ENCODE results near the gene RUNX1.
"Not testable (repeated sequence)": the region's sequence is repeated elsewhere in the genome, so short reads cannot be mapped to it uniquely, and the experiment has no call there.

RUNX1 gene

DNA sequence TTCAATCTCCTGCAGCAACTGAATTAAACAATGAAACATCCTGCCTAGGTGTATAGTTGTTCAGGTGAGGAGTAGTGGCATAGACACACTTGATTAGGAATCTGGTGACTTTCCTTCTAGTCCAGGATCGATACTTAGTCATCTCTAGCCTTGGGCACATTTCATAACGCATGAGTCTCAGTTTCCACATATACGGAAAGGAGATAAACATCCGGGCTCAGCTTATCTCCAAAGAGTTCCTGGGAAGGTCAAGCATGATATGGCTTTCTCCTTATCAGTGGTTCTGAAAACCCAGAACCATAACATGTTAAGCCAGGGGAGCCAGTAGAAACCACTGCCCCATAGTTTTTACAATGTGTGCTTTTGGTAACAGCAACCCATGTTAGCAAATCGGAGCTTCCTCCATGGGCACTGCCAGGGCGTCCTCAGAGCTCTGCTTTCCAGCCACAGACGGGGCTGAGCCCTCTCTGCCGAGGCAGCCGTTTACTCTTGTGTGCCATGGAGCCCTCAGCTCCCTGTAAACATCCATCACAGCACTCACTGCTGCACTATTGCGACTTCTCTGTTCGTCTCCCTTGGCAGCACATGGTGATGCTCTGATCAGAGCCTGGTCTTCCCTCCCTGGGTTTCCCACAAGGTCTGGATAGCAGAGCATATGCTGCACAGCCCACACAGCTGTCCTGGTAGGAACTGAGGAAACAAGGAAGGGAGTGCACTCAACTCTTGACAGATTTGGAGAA, 34.6 kb downstream of the RUNX1 start:
- DNase-seq, result no peak

DNA sequence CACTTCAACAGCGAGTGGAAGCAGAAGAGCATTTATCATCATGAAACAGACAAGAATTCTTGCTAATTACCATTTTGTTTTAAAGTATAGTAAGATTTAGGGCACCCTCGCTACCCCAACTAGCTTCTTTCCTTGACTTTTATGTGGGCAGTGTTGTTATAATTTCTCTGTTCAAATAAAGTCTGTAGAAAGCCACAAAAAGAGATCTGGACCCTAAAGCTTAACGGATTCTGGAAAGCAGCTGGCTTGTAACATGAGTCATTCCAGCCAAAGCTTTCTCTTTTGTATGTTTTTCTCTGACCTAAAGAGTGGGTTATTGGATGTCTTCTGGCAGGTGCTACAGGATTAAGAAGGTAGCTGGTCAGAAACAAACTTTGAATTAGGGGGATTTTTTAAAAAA, 37.4 kb downstream of the RUNX1 start:
- DNase-seq, result peak; percentile 36

DNA sequence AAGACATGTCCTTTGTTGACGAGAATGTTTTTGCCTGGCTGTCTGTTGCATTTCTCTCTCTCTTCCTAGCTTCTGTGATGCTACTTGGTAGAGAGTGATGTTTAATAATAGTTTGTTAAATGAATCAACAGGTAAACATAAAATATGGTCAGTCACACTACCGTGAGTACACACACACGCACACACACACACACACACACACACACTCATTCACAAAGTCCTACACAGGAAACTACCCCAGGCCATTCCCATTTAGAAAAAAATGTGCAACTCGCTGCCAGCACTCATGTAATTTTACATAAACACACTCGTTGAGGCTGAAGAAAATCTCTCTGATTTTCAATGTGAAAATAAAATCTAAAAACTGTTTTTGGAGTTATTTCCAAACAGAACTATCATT, 38.7 kb downstream of the RUNX1 start:
- no peak for DNase-seq

DNA sequence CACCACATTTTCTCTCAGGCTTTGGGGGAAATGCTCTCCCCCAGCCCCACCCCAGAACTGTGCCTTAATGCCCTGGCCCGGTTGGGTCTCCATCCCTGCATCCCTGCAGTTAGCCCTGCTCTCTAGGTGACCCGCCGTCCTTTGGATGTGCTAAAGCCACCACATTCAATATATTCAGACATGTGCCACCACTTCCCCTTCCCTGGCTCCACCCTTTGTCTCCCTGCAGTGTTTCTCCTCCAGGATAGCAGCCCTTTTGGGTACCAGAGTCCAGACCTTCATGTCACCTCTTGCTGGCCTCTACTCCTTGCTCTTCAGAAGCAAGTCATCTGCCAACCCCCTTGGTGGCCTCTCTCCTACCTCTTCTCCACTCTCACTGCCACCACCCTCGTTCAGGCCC, 41.8 kb downstream of the RUNX1 start:
- DNase-seq, result no peak

DNA sequence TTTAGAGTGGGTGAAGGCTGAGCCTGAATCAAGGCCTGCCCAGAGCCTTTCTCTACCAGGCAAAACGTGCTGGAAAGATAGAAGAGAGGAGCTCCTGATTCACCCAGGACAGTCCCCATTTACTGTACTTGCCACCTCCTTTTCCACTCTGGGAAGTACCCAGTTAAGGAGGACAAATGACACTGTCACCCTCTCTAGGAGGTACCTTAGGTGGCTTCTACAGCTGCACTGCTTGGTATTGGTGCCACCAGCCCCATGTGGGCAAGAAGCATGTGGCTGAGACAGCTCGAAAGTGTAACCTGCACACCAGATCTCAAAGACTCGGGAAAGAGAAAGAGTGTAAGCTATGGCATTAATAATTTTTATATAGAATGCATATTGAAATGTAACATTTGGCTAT, 42.3 kb downstream of the RUNX1 start:
- no peak for DNase-seq

DNA sequence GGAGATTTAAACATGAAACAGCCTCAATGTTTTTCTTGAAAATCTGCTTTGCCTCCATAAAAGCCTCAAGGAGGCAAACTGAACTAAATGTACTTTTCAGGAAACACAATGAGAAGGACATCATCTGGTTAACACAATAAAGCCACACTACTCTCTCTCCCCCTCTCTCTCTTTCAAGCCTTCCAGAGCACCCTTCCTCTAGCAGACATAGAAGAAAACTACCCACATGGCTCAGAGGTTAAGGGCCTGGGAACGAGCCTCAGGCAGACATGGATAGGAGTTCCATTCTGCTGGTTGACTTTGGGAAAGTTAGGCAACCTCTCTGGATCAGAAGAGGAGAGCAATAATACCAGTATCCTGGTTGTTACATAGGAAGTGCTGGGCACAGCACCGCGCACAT, 42.9 kb downstream of the RUNX1 start:
- DNase-seq, result no peak

DNA sequence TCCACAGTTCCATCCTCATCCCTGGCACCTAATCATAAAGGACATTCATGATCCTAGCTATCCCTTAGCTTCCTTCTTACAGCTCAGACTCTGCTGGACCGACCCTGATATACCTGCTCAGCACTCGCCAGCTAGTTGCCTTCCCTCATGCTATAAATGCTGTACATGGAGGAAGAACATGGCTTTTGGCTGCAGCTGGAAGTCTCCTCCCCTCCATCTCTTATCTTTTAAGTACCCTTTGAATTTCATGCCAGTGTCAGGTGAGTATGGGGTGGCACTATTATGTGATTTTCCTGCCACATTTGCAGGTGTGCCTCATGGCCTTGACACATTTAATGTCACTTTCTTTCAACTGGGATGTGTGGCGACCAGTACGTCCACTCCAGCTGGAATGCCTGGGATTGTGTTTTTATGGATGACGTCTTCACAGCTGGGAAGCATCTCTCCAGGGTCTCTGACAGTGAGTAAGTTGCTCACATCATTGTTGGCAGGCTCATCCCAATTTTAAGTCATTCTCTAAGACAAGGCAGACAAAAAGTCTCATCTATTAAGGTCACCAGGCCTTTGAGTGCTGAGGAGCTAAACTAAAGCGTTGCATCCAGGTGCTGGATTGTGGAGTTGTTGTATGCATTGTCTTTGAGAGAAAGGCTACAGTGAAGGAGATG, 43.4 kb downstream of the RUNX1 start:
- DNase-seq, result no peak

DNA sequence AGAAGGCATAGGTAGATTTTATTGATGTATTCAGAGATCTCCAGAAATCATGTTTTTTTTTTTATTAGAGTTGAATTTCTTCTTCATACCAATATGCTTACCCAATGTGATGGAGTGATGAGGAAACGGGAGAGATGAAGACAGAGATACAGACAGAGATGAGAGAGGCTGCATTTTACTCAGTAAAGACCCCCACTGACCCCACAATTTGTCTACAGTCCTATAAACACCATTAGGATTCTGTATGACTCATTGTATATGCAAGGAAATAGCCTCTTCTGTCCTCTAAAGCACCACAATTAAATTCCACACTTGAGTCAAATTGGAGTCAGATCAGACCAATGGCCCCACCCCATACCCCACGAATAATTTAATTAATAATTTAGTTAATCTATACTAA, 44.0 kb downstream of the RUNX1 start:
- DNase-seq, result no peak

DNA sequence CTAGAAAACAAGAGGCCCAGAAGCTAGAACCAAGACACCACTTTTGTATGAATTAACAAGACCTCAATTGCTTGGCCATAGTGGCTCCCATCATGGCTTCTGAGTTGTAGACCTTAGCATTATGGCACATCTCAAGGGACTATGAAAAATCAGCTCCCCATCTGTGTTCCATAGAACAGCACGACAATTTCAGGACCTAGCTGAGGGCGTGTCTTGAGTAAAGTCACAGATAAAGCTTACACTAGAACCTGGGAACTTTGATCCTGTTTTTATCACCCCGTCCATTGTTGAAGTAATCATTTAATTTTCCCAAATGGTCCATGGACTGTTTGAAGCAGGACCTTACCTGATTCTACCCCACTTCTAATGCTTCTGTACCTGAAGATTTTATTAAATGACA, 44.8 kb downstream of the RUNX1 start:
- DNase-seq, result no peak

DNA sequence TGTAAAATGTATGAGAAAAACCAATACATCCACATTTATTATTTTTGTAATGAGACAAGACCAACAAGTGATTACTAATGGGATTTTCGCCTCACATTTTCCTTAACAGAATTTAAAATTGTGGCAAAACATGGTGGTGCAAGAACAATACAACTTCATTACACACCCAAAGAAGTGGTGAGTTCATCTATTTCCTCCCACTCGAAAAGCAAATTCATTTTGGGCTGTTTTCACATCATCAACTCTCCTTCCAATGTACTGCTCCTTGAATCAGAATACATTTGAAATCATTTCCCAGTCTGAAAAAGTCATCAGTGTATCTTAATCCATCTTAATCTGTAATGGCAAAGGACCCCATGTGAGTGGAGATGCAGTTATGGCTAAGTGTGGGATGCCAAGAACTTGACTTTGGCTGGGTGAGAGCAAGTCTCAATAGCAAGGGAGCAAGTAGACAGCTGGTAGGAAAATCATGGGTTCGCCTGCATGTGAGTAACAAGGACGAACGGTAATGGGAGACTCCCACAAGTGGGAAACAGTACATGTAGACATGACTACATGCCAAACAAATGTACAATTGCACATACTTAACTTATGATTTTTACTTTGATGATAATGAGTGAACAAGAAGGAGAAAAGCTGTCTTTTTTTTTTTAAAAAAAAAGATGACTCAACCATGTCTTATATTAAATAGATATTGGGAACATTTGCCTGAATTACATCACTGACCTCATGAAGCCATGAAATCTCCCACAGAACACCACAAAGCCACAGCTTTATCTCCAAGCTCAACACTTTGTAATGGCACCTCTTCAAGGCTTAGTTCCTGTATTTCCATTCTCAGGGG, 46.0 kb downstream of the RUNX1 start:
- DNase-seq, result no peak

DNA sequence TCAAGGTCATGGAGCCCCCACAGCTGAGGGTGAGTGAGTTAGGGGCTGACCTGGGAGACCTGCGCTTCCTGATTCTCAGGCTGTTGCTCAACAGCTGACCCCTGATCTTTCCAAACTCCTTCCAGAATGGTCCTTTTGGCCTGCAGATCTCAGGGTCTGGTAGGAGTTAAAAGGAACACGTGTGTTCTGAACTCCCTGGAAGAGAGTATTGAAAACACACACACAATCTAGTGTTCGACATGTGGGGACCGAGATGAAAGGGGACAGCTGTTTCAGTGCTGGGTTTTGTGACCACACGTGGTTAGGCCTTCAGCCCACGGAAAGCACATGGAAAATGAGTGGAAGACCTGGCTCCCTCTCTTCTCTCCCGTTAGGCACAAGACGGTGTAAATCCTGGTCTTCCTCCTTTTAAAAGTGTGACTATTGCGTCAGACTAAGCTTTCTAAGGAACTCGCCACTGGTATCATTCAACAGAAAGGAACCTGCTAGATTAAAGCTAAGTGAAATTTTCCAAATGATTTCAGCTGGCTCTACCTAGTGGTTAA, 49.6 kb downstream of the RUNX1 start:
- DNase-seq, result no peak

DNA sequence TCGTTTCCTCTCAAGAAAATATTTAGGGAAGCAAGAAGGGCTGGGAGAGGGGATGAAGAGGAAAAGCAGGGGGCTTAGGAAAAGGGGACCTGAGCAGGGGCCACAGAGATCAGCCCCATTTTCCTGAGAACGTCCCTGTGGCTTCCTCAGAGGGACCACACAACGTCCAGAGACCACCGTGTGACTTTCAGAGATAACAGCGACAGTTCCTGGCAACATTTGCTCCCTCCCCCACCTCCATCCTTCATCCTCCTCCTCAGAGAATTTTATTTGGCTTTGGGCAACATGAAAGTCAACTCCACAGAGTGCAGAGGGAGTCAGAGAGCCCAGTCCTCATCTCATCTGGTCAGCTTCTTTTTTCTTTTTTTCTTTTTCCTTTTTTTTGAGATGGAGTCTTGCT, 50.9 kb downstream of the RUNX1 start:
- no peak for DNase-seq

DNA sequence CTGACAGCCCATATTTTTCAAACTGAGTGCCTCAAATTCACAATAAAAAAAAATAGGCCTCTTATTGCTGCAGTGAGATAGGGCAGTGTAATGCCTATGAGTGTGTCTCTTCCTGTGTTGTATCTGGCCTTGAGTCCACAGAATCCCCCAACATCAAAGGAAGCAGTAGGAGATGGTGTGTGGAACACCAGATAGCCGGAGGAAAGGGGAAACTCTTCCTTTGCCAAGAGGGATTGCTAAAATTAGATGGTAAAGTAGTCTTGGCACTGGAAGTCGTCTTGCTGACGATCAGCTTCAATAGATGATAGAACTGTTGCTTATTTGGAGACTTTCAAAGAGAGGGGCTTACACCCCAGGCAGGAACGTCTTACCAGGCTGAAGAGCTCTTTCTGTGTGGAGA, 51.8 kb downstream of the RUNX1 start:
- DNase-seq, result no peak

DNA sequence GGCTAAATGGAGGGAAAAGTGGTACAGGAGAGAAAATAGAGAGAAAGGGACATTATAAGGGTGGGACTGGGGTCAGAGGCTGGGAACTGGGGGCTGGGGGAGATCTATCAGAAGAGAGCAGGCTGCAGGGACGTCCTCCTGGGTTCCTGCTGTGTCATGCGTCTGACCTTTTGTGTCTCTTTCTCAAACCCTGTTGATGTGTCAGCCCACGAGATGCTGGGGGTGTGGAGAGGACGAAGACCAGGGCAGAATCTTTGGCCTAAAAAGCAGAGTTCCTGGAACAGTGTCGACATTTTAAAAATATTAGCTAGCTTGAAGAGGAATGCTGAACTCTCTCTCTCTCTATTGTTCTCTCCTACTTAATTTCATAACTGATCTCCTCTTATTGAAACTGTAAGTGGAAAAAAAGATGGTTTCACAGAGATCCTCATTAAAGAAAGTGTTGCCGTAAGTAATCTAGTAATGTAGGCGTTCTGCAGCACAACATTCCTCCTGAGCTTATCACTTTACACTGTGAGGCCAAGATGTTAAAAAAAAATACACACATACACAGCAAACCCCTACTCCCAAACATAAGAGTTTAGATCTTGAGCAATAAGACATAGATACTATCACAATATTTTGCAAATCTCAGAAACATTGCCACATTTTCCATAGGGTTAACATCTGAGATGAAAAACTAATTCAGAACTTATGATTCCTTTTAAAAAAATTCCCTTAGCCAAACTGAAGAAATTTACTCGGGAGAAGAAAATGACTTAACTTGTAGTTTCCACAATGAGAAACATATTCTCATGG, 52.6 kb downstream of the RUNX1 start:
- no peak for DNase-seq

DNA sequence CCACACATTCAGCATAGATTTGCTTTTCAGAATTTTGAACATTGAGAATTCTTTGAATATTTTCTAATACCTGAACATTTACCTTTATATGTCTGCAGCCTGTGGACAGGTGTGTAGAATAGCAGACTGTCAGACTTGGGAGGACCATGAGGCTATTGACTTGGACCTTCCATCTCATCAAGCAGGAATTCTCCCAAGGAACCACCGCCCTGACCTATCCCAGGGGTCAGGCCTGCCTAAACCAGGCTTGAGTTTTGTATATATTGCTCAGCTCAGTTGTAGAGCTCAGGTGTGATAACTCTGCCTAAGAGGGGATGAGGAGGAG, 53.2 kb downstream of the RUNX1 start:
- DNase-seq, result no peak

DNA sequence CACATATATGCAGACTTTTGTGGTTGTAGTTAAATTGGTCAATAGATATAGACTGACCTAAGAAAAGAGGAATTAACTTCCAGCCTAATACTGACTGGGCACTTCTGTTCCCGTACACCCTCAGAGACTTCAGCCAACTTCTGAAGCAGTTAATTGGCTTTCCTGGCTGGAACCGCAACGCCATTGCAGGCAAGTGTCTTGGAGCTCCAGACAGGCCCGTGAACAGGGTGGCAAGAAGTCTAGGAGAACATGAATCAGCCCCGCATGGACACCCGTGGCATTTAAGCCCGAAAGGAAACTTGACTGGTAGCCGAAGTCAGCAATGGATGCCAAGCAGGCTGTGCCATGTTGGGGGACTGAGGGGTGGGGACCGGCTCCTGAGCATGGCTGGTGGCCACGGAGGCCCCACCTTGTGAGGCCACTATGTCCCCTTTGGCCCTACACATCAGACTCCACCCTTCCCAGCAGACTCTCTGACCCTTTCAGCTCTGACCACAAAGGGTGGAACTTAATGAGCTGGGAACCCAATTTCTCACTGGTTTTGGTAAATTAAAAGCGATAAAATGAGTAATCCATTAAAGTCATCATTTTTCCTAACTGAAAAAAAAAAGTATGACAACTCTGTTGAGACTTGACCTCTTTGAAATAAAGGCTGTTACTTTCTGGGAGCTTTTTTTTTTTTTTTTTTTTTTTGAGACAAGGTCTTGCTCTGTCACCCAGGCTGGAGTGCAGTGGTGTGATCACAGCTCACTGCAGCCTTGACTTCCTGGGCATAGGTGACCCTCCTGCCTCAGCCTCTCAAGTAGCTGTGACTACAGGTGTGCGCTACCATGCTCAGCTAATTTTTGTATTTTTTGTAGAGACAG, 54.1 kb downstream of the RUNX1 start:
- no peak for DNase-seq

DNA sequence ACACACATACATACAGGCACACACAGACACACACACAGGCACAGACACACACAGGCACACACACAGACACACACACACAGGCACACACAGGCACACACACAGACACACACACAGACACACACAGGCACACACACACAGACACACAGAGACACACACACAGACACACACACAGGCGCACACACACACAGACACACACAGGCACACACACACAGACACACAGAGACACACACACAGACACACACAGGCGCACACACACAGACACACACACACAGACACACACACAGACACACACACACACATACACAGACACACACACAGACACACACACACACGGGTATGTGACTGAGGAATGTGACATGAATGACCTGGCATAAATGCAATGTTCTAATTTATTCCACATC, 55.6 kb downstream of the RUNX1 start:
- not testable (repeated sequence) for DNase-seq

DNA sequence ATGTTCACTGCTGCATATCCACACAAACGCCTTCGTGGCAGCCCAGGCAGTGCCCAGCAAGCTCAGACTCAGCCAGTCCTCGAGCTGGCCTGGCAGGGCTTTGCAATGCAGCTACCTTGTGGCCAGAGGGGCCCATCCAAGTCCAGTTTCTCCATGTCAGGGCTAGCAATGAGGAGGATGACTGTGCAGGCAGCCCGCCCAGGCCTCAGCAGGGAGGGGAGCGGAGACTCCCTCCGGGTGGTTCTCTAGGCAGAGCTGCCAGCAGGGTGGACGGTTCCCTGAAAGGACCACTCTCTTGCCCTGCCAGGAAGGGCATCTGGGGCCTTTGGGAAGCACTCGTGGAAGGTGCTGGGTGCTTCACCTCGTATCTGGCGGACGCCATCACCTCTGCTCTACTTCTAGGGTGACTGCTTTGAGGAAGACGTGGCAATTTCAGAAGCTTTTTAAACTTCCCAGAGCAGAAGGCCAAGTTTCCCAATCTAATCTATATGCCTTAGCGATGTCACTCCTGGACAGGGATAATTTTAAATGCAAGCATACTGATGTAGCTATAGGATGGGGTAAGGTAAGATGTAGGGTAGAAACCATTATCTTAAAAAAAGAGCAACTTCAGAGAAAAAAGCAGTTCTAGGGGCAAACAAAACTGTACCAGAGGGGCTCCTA, 56.2 kb downstream of the RUNX1 start:
- no peak for DNase-seq

DNA sequence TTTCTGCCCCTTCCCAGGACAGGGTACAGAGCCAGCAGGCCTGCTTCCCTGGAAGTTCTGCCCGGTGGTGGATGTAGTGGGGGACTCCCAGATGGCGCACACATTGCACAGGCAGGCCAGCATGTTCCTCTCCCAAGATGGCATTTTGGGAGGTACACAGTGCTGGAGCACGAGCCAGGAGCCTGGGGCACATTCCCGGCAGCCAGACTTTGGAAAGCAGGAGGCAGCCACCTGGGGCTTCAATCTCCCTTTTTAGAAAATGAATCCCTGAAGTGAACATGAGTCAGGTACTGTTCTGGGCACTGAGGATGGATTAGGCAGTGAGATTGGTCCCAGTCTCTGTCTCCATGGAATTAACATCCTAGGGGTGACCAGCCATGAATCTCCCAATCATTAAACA, 56.9 kb downstream of the RUNX1 start:
- no peak for DNase-seq

DNA sequence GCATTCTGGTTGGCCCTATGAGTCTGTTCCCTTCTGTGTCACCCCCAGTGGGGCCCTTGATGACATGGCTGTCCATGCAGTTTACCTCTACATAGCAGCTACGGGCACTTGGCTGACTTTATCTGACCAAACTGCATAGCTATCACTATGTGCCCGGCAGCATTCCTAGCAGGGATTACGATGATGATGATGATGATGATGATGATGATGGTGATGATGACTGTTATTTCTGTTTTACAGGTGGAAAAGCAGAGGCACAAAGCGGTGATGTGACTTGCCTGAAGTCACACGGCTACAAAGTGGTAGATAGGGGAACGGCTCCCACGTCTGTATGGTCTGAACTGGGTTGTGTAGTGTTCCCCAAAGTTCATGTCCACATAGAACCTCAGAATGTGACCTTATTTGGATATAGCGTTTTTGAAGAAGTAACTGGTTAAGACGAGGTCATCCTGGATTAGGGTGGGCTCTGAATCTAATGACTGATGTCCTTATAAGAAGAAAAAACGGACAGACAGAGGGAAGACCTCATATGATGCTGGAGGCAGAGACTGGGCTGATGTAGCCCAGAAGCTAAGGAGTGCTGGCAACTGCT, 57.6 kb downstream of the RUNX1 start:
- no peak for DNase-seq

DNA sequence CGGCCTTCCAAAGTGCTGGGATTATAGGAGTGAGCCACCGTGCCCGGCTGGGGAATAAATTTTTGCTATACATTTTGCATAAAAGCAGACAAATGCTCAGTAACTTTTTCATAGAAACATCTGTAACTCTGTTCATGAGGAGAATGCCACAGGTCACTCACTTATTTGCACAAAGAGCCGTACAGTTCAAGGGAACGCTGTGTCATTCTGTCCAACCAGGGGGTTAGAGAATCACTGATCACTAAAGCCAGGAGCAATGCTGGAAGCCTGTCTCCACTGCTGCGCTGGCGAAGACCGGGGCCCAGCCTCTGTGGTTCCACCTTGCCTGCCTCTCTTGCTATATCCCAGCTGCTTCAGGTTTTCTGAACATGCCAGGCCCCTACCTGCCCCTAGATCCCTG, 58.3 kb downstream of the RUNX1 start:
- no peak for DNase-seq
